Measurements from ENCODE around the gene KCNC3. TPM values are rescaled to one million over a fixed set of nuclear protein-coding genes. Genes with fewer than 3 reads are reported as not detected.

KCNC3 gene
- total and polyA plus RNA-seq, 2 of the 13 experiments (the other 11 are each of a cell fraction or from before 2014, with no cell fraction given) = 0.29 to 1.7 TPM

- FAIRE-seq (no peak), ATAC-seq (no peak), DNase-seq (ENCODE audit: low spot score) (no peak)
- no peaks in the 10 kb centered on the region for H4K20me1 ChIP-seq (ENCODE audit: insufficient read depth, low read length)
- 24% methylated on average over 13 of the region's 13 CpGs for WGBS (ENCODE audit: low lambda C conversion rate)
- no peaks in the 10 kb centered on the region for H3K9me3 ChIP-seq (ENCODE audit: low read length)
- H3K4me3 ChIP-seq (replicated peaks in 1 of 3; ENCODE audit: insufficient read depth in 1 of 3, low read depth in 2 of 3, low read length in 3 of 3) = no peak overlapping the region; a peak in 1 of 6 replicates
- in situ Hi-C loops (cut with HindIII; ENCODE audit: extremely low pct_ligation_motif_present, low pct_unique_long_range_greater_than_20kb) = loop anchor here (25.0 kb wide), 1 partner anchor 431 kb away; the partner anchor contains the start of gene ACP4
- H3K9ac ChIP-seq (ENCODE audit: insufficient read depth, low read depth, low read length) = no peak overlapping the region
- ChIA-PET POLR2A (interaction anchor here (0.8 to 1.1 kb wide), 5 partner anchors 9 to 448 kb away, joined by 3 to 6 read pairs (median 4); partner anchors contain the start of genes KCNC3 and POLD1), CTCF (ENCODE audit: low intra/inter-chr PET ratio, low total read pairs) (interaction anchor here (1.1 to 2.4 kb wide), 3 partner anchors 12 to 123 kb away, joined by 4 to 21 read pairs (median 7); no protein-coding TSS in a partner anchor)
- no peak overlapping the region for H2AFZ ChIP-seq (ENCODE audit: low read length)
- peak overlapping the region; percentile 88 for H3K4me2 ChIP-seq (ENCODE audit: low read depth, low read length)
- H3K36me3 ChIP-seq (replicated peaks in 1 of 2; ENCODE audit: control insufficient read depth in 1 of 2, insufficient read depth in 2 of 2, low read length in 2 of 2) = no peaks in the 10 kb centered on the region
- BruUV-seq (replicated peaks) = no TSS peak
- H3K4me1 ChIP-seq (ENCODE audit: insufficient read depth, low read length) = peaks cover 11% of the 10 kb centered on the region; the same call in 1 of the 2 replicates
- intact Hi-C loops (cut with micrococcal nuclease; ENCODE audit: unreplicated experiment) = loop anchor here (1.0 kb wide), 1 partner anchor 123 kb away; no protein-coding TSS in a partner anchor
- H3K27ac ChIP-seq (ENCODE audit: extremely low read length, insufficient read depth, low read length) = no peak overlapping the region
- H3K79me2 ChIP-seq (ENCODE audit: insufficient read depth, low read length) = no peaks in the 10 kb centered on the region
- no peaks in the 10 kb centered on the region for H3K27me3 ChIP-seq (ENCODE audit: control insufficient read depth in 1 of 2, insufficient read depth in 2 of 2, low read length in 2 of 2)
- TF ChIP-seq ZMYM4 (CRISPR knock-in tag; IDR thresholded peaks at IDR 0.05) (no peak), ARID2 (CRISPR knock-in tag; IDR thresholded peaks at IDR 0.05; ENCODE audit: borderline replicate concordance) (no peak), SATB2 (CRISPR knock-in tag; IDR thresholded peaks at IDR 0.05) (no peak), SNAPC5 (CRISPR knock-in tag; IDR thresholded peaks at IDR 0.05; ENCODE audit: borderline replicate concordance) (no peak), ZBTB37 (CRISPR knock-in tag; IDR thresholded peaks at IDR 0.05) (no peak), ZNF501 (CRISPR knock-in tag; IDR thresholded peaks at IDR 0.05) (no peak), RFX1 (IDR thresholded peaks at IDR 0.05) (no peak), POLR2AphosphoS5 (IDR thresholded peaks at IDR 0.05; ENCODE audit: low read depth, low read length) (no peak), RFXAP (CRISPR knock-in tag; IDR thresholded peaks at IDR 0.05; ENCODE audit: borderline replicate concordance) (no peak), FOXP4 (CRISPR knock-in tag; IDR thresholded peaks at IDR 0.05) (no peak), HNF4G (IDR thresholded peaks at IDR 0.05; ENCODE audit: borderline replicate concordance, low read depth, low read length) (no peak), HNF4G (CRISPR knock-in tag; IDR thresholded peaks at IDR 0.05; ENCODE audit: borderline replicate concordance, low read depth) (no peak), ZNF224 (CRISPR knock-in tag; IDR thresholded peaks at IDR 0.05) (no peak), ZSCAN5A (CRISPR knock-in tag; IDR thresholded peaks at IDR 0.05; ENCODE audit: borderline replicate concordance) (no peak), ZIK1 (CRISPR knock-in tag; IDR thresholded peaks at IDR 0.05; ENCODE audit: borderline replicate concordance, low read depth) (no peak), DMTF1 (CRISPR knock-in tag; IDR thresholded peaks at IDR 0.05) (no peak), CBX1 (IDR thresholded peaks at IDR 0.05; ENCODE audit: low read depth) (no peak), NPAS2 (CRISPR knock-in tag; IDR thresholded peaks at IDR 0.05; ENCODE audit: borderline replicate concordance) (no peak)
These were observed 27.6 kb upstream of the KCNC3 start for GRCh38 chr19:50356691-50357177.

Measured in HepG2 (cell line).